Measurements from ENCODE around the gene MEIS3. TPM values are rescaled to one million over a fixed set of nuclear protein-coding genes. Genes with fewer than 3 reads are reported as not detected.

Gene MEIS3
- total RNA-seq, 2 experiments from 2014 or later: 0.47 TPM; not detected in 1

- H3K4me3 Mint-ChIP-seq: no peak overlapping the region
- intact Hi-C loops (cut with DNase I, micrococcal nuclease): no loop called here
- H3K27me3 Mint-ChIP-seq: no peaks in the 10 kb centered on the region
- no peak for TF ChIP-seq CTCF (IDR thresholded peaks at IDR 0.05)
- ATAC-seq (ENCODE audit: poor library complexity) (no peak), DNase-seq (no peak)
- H3K9me3 Mint-ChIP-seq: no peaks in the 10 kb centered on the region
- ChIA-PET POLR2A (no interaction called here), CTCF (no interaction called here)
- Histone ChIP-seq H3K36me3 (ENCODE audit: insufficient read depth, low read length) (peaks cover 89% of the 10 kb centered on the region), H3K9me3 (ENCODE audit: control insufficient read depth in 1 of 2, insufficient read depth in 1 of 2, low read length in 2 of 2) (no peaks in the 10 kb centered on the region), H3K27me3 (ENCODE audit: control insufficient read depth in 1 of 2, insufficient read depth in 2 of 2, low read length in 2 of 2) (no peaks in the 10 kb centered on the region), H3K4me3 (ENCODE audit: low read length) (no peak overlapping the region), H3K4me1 (ENCODE audit: insufficient read depth, low read length) (peaks cover 3% of the 10 kb centered on the region), H3K27ac (ENCODE audit: low read depth in 1 of 2, low read length in 2 of 2) (no peak overlapping the region)
- peaks cover 63% of the 10 kb centered on the region for H3K36me3 Mint-ChIP-seq (ENCODE audit: low read depth)
- no peak overlapping the region for H3K27ac Mint-ChIP-seq
- no peaks in the 10 kb centered on the region for H3K4me1 Mint-ChIP-seq (ENCODE audit: low read depth)
Observed at GRCh38 chr19:47373246-47374240, 45.8 kb downstream of the MEIS3 start.

DNA sequence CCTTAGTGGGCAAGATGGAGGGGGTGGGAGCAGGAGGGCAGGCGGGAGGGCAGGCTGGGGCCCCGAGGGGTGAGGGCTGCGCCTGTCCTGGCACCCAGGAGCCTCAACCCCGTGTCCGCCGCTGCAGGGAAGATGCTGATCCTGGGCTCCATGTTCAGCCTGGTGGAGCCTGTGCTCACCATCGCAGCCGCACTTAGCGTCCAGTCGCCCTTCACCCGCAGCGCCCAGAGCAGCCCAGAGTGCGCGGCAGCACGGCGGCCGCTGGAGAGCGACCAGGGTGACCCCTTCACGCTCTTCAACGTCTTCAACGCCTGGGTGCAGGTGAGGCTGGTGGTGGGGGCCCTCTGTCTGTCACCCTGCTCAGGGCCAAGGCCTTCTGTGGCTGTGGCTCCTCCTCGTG is 46.7 kb downstream of the MEIS3 start:
- H3K27me3 Mint-ChIP-seq: no peaks in the 10 kb centered on the region
- ChIA-PET POLR2A (no interaction called here), CTCF (no interaction called here)
- H3K36me3 ChIP-seq (ENCODE audit: insufficient read depth, low read length): peaks cover 83% of the 10 kb centered on the region
- H3K4me3 Mint-ChIP-seq: no peak overlapping the region
- no peak for DNase-seq
- H3K9me3 Mint-ChIP-seq: no peaks in the 10 kb centered on the region
- ATAC-seq (ENCODE audit: poor library complexity): no peak
- H3K27ac ChIP-seq (ENCODE audit: low read depth in 1 of 2, low read length in 2 of 2): no peak overlapping the region
- H3K27me3 ChIP-seq (ENCODE audit: control insufficient read depth in 1 of 2, insufficient read depth in 2 of 2, low read length in 2 of 2): no peaks in the 10 kb centered on the region
- intact Hi-C loops (cut with DNase I, micrococcal nuclease): no loop called here
- peaks cover 3% of the 10 kb centered on the region for H3K4me1 ChIP-seq (ENCODE audit: insufficient read depth, low read length)
- no peak overlapping the region for H3K27ac Mint-ChIP-seq
- peaks cover 58% of the 10 kb centered on the region for H3K36me3 Mint-ChIP-seq (ENCODE audit: low read depth)
- H3K4me3 ChIP-seq (ENCODE audit: low read length): no peak overlapping the region
- no peaks in the 10 kb centered on the region for H3K9me3 ChIP-seq (ENCODE audit: control insufficient read depth in 1 of 2, insufficient read depth in 1 of 2, low read length in 2 of 2)
- no peak for TF ChIP-seq CTCF (IDR thresholded peaks at IDR 0.05)
- no peaks in the 10 kb centered on the region for H3K4me1 Mint-ChIP-seq (ENCODE audit: low read depth)

- ATAC-seq (ENCODE audit: poor library complexity): no peak
- Mint-ChIP-seq H3K27ac (no peak overlapping the region), H3K9me3 (no peaks in the 10 kb centered on the region), H3K27me3 (no peaks in the 10 kb centered on the region), H3K4me3 (no peak overlapping the region), H3K4me1 (ENCODE audit: low read depth) (no peaks in the 10 kb centered on the region), H3K36me3 (ENCODE audit: low read depth) (peaks cover 64% of the 10 kb centered on the region)
- Histone ChIP-seq H3K4me3 (ENCODE audit: low read length) (no peak overlapping the region), H3K36me3 (ENCODE audit: insufficient read depth, low read length) (peaks cover 75% of the 10 kb centered on the region), H3K9me3 (ENCODE audit: control insufficient read depth in 1 of 2, insufficient read depth in 1 of 2, low read length in 2 of 2) (no peaks in the 10 kb centered on the region), H3K27ac (ENCODE audit: low read depth in 1 of 2, low read length in 2 of 2) (no peak overlapping the region), H3K4me1 (ENCODE audit: insufficient read depth, low read length) (peaks cover 3% of the 10 kb centered on the region), H3K27me3 (ENCODE audit: control insufficient read depth in 1 of 2, insufficient read depth in 2 of 2, low read length in 2 of 2) (no peaks in the 10 kb centered on the region)
- ChIA-PET CTCF (no interaction called here), POLR2A (no interaction called here)
- no peak for DNase-seq
- intact Hi-C loops (cut with DNase I, micrococcal nuclease): no loop called here
- TF ChIP-seq CTCF (IDR thresholded peaks at IDR 0.05): no peak
Observed at GRCh38 chr19:47371261-47371660, 48.1 kb downstream of the MEIS3 start.

Measured in CD4-positive, alpha-beta T cell (primary cell).